GM12878 (cell line): ENCODE data around the gene PODN. TPM values are rescaled to one million over a fixed set of nuclear protein-coding genes. Genes with fewer than 3 reads are reported as not detected.

Experiments used
- GATAD2B ChIP-seq: fragments of 450-650 bp; conservative IDR thresholded peaks from 2 replicates; pipeline ENCODE4 v1.6.1; 2017; ENCODE audit warnings: low read depth, mild to moderate bottlenecking, moderate library complexity
- IKZF1 ChIP-seq: fragments of 450-650 bp; conservative IDR thresholded peaks from 2 replicates; pipeline ENCODE4 v1.6.1; 2017; ENCODE audit warnings: antibody characterized with exemption, mild to moderate bottlenecking
- MEF2A ChIP-seq: IDR thresholded peaks from 2 replicates; pipeline ENCODE4 v1.6.1; 2011; ENCODE audit warnings: low read depth, mild to moderate bottlenecking, low read length, moderate library complexity; ENCODE audit not compliant: insufficient read depth
- NBN ChIP-seq: fragments of 450-650 bp; IDR thresholded peaks from 2 replicates; pipeline ENCODE4 v1.6.1; 2016
- RCOR1 ChIP-seq: conservative IDR thresholded peaks from 2 replicates; pipeline ENCODE4 v1.6.1; 2012; ENCODE audit warnings: low read depth, low read length, improper control_type of control experiment
- RFX5 ChIP-seq: IDR thresholded peaks from 2 replicates; pipeline ENCODE4 v1.6.1; 2011; ENCODE audit warnings: low read depth, low read length, improper control_type of control experiment
- SPI1 ChIP-seq: IDR thresholded peaks from 2 replicates; pipeline ENCODE4 v1.6.1; 2011; ENCODE audit warnings: low read depth, mild to moderate bottlenecking, low read length, moderate library complexity, borderline replicate concordance; ENCODE audit not compliant: insufficient read depth
- SREBF1 ChIP-seq: IDR thresholded peaks from 2 replicates; pipeline ENCODE4 v1.6.1; 2012; ENCODE audit warnings: mild to moderate bottlenecking, low read length
- ZNF274 ChIP-seq: IDR thresholded peaks from one replicate; pipeline ENCODE4 v1.8.0; 2011; ENCODE audit not compliant: insufficient read length, insufficient read depth
- polyA plus RNA-seq, 11 experiments: library from polyadenylated mRNA; depleted of rRNA in 4 of 11; unstranded in 6 of 11; stranded (reverse) in 5 of 11; fragments of >200 nt; fragmentation: Nextera tagmentation in 4 of 11; fragmentation: Illumina TruSeq in 1 of 11; extraction: Ambion mirVana in 4 of 11; extraction: Trizol in 1 of 11; gene quantifications; 1 replicate in 1 of 11; 2 replicates in 10 of 11; pipeline versions ENCODE4 v1.2.1 to v1.2.3, GENCODE V29; 2011 to 2016; ENCODE audit warnings: inconsistent platforms in 2 of 11, missing spikeins in 2 of 11, low read depth in 1 of 11
- total RNA-seq, 4 experiments: library from RNA; depleted of rRNA in 3 of 4; stranded (reverse); fragments of >200 nt in 3 of 4; fragmentation: Illumina TruSeq in 1 of 4; extraction: Trizol in 1 of 4; gene quantifications; 2 replicates each; pipeline versions ENCODE4 v1.2.1 to v1.2.3, GENCODE V29; 2013 to 2021
- TF ChIP-seq, protein P1 (sequence below): fragments of 450-650 bp; conservative IDR thresholded peaks from 2 replicates; pipeline ENCODE4 v1.6.1; 2017; ENCODE audit warnings: mild to moderate bottlenecking, moderate library complexity
- TF ChIP-seq, protein P2 (sequence below): IDR thresholded peaks from 2 replicates; pipeline ENCODE4 v1.6.1; 2012; ENCODE audit warnings: mild to moderate bottlenecking, low read depth, low read length
- TF ChIP-seq, protein P3 (sequence below): IDR thresholded peaks from 2 replicates; pipeline ENCODE4 v1.6.1; 2012; ENCODE audit warnings: low read depth, low read length, improper control_type of control experiment
- TF ChIP-seq, protein P4 (sequence below): fragments of 450-650 bp; IDR thresholded peaks from 2 replicates; pipeline ENCODE4 v1.6.1; 2017; ENCODE audit warnings: borderline replicate concordance
- TF ChIP-seq, protein P5 (sequence below): fragments of 450-650 bp; IDR thresholded peaks from 2 replicates; pipeline ENCODE4 v1.6.1; 2016; ENCODE audit warnings: mild to moderate bottlenecking
- TF ChIP-seq, protein P6 (sequence below): fragments of 450-650 bp; IDR thresholded peaks from 2 replicates; pipeline ENCODE4 v1.6.1; 2017; ENCODE audit warnings: low read depth, mild to moderate bottlenecking, moderate library complexity

Gene PODN
- total and polyA plus RNA-seq, 10 of the 15 experiments (the other 5 are each of a cell fraction or from before 2014, with no cell fraction given): 0.10 TPM; not detected in 9

DNA sequence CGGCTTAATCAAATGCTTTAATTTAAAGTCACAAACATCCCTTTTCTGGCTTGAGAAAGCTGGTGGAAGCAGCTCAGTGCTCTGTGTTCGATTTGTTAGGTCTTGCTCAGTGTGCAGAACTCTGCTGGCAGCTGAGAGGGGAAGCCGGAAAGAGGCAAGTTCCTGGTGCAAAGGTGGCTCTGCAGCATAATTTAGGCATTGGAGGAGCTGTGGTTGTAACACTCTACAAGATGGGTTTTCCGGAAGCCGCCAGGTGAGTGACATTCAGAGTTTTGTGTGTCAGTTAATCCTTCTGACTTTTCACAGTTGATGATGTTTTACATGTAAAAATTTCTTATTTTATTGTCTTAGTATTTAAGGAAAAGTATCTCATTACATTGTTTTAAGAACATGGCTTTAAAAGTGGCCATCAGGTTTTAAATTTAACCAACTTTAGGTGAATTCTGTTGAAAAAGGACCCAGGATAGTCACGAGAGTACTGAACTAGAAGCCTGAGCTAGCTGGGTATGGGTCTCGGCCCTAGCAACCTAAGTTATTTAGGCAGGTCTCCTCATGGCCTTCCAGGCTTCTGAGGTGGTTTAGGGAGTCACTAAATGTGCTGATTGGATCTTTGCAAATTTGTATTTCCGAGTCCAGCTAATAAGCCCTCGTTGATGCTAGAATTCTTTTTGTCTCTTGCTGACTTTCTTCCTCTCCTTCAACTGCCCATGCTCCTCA, 47.1 kb upstream of the PODN start (continued):
- TF ChIP-seq, protein P1, sequence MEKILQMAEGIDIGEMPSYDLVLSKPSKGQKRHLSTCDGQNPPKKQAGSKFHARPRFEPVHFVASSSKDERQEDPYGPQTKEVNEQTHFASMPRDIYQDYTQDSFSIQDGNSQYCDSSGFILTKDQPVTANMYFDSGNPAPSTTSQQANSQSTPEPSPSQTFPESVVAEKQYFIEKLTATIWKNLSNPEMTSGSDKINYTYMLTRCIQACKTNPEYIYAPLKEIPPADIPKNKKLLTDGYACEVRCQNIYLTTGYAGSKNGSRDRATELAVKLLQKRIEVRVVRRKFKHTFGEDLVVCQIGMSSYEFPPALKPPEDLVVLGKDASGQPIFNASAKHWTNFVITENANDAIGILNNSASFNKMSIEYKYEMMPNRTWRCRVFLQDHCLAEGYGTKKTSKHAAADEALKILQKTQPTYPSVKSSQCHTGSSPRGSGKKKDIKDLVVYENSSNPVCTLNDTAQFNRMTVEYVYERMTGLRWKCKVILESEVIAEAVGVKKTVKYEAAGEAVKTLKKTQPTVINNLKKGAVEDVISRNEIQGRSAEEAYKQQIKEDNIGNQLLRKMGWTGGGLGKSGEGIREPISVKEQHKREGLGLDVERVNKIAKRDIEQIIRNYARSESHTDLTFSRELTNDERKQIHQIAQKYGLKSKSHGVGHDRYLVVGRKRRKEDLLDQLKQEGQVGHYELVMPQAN: 0 out of 2 replicates have a peak, but pooled peaks have one; percentile 38
- TF ChIP-seq, protein P2, sequence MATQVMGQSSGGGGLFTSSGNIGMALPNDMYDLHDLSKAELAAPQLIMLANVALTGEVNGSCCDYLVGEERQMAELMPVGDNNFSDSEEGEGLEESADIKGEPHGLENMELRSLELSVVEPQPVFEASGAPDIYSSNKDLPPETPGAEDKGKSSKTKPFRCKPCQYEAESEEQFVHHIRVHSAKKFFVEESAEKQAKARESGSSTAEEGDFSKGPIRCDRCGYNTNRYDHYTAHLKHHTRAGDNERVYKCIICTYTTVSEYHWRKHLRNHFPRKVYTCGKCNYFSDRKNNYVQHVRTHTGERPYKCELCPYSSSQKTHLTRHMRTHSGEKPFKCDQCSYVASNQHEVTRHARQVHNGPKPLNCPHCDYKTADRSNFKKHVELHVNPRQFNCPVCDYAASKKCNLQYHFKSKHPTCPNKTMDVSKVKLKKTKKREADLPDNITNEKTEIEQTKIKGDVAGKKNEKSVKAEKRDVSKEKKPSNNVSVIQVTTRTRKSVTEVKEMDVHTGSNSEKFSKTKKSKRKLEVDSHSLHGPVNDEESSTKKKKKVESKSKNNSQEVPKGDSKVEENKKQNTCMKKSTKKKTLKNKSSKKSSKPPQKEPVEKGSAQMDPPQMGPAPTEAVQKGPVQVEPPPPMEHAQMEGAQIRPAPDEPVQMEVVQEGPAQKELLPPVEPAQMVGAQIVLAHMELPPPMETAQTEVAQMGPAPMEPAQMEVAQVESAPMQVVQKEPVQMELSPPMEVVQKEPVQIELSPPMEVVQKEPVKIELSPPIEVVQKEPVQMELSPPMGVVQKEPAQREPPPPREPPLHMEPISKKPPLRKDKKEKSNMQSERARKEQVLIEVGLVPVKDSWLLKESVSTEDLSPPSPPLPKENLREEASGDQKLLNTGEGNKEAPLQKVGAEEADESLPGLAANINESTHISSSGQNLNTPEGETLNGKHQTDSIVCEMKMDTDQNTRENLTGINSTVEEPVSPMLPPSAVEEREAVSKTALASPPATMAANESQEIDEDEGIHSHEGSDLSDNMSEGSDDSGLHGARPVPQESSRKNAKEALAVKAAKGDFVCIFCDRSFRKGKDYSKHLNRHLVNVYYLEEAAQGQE: no peak
- TF ChIP-seq ZNF274 (no peak), GATAD2B (no peak), IKZF1 (no peak; the same call in 1 of the 2 replicates), SREBF1 (no peak), NBN (no peak; the same call in 1 of the 2 replicates), MEF2A (no peak), RCOR1 (no peak), RFX5 (peak; percentile 58; the same call in 1 of the 2 replicates), SPI1 (peak; percentile 28; the same call in 1 of the 2 replicates)
- TF ChIP-seq, protein P3, sequence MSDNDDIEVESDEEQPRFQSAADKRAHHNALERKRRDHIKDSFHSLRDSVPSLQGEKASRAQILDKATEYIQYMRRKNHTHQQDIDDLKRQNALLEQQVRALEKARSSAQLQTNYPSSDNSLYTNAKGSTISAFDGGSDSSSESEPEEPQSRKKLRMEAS: peak; percentile 69; the same call in 1 of the 2 replicates
- TF ChIP-seq, protein P4, sequence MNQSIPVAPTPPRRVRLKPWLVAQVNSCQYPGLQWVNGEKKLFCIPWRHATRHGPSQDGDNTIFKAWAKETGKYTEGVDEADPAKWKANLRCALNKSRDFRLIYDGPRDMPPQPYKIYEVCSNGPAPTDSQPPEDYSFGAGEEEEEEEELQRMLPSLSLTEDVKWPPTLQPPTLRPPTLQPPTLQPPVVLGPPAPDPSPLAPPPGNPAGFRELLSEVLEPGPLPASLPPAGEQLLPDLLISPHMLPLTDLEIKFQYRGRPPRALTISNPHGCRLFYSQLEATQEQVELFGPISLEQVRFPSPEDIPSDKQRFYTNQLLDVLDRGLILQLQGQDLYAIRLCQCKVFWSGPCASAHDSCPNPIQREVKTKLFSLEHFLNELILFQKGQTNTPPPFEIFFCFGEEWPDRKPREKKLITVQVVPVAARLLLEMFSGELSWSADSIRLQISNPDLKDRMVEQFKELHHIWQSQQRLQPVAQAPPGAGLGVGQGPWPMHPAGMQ: no peak
- TF ChIP-seq, protein P5, sequence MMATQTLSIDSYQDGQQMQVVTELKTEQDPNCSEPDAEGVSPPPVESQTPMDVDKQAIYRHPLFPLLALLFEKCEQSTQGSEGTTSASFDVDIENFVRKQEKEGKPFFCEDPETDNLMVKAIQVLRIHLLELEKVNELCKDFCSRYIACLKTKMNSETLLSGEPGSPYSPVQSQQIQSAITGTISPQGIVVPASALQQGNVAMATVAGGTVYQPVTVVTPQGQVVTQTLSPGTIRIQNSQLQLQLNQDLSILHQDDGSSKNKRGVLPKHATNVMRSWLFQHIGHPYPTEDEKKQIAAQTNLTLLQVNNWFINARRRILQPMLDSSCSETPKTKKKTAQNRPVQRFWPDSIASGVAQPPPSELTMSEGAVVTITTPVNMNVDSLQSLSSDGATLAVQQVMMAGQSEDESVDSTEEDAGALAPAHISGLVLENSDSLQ: peak; percentile 85
- TF ChIP-seq, protein P6, sequence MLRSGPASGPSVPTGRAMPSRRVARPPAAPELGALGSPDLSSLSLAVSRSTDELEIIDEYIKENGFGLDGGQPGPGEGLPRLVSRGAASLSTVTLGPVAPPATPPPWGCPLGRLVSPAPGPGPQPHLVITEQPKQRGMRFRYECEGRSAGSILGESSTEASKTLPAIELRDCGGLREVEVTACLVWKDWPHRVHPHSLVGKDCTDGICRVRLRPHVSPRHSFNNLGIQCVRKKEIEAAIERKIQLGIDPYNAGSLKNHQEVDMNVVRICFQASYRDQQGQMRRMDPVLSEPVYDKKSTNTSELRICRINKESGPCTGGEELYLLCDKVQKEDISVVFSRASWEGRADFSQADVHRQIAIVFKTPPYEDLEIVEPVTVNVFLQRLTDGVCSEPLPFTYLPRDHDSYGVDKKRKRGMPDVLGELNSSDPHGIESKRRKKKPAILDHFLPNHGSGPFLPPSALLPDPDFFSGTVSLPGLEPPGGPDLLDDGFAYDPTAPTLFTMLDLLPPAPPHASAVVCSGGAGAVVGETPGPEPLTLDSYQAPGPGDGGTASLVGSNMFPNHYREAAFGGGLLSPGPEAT: peak; percentile 95
